Stimulated activated CD8-positive, alpha-beta memory T cell treated with anti-CD3 and anti-CD28 coated beads, Interleukin-7, amount 100 ng/mL, for 4 hours (primary cell): Measurements from ENCODE around the gene SHMT2.
A peak's percentile ranks its signal among the peaks of the same experiment; 100 is the strongest.

ENCODE experiments used
- DNase-seq, 2 donors: peaks; one replicate each; pipeline ENCODE4 v3.0.0-alpha.2; 2020; ENCODE audit warnings: low read depth in 2 of 2

Gene SHMT2

DNA sequence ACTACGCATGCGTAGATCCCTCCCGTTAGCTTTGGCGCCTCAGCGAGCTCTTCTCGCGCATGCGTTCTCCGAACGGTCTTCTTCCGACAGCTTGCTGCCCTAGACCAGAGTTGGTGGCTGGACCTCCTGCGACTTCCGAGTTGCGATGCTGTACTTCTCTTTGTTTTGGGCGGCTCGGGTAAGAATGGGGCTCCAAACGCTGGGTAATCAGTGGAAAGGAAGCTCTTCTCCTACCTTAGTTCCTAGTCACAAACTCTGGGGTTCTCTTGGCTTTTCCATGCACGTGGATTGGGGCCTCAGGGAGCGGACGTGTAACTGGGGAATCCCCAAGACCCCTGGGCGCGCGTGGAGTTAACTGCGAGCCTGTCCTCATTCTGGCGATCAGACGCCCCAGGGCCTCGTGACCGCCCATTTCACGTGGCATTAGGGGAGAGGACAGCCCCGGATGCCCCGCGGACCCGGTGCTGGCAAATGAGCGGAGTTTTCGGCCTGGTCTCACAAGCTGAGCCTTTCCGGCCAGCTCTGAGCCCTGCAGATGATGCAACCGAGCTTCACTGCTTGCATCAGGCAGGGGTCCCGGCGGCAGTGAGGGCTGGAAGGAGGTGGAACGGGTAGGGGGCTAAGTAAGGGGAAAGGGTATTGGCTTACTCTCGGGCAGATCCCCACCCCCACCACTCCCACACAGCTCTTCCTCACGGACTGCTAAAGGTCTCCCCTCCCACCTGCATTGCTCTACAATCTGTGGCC, at the start of gene SHMT2:
SHMT2 (plus strand) TSS at position 78 of the 747 bp plus-strand sequence; CDS start at position 146, 68 bp downstream.
- peak; percentile 92 to 93 for DNase-seq

- no peak for DNase-seq
Measured at GRCh38 chr12:57180321-57180989, 49.1 kb upstream of the SHMT2 start.

- DNase-seq: no peak
Measured at GRCh38 chr12:57181072-57181471, 48.4 kb upstream of the SHMT2 start.

DNA sequence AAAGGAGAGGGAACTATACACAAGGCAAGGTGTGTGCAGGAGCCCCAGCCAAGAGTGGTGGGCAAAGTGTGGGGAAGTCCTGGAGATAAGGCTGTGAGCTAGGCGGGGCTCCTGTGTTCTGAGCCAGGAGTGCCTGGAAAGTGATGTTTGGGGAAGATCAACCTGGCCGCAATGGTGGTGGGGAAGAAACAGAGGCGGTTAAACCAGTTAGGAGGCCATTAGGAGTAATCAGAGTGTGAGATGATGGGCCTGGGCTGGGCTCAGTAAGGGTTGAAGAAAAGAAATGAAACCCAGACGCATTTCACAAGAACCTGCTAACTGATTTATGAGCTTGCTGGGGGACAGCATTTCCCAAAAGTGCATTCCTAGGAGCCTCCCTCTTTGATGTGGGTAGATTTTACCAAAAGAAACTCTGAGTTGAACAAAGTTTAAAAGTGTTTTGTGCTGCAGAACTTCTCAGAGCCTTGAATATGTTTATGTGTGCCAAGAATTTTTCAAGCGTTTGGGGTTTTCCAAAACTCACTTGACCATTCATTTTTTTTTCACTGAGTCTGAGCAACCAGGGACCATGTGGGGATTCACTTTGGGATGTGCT, 47.9 kb upstream of the SHMT2 start:
- no peak for DNase-seq

DNA sequence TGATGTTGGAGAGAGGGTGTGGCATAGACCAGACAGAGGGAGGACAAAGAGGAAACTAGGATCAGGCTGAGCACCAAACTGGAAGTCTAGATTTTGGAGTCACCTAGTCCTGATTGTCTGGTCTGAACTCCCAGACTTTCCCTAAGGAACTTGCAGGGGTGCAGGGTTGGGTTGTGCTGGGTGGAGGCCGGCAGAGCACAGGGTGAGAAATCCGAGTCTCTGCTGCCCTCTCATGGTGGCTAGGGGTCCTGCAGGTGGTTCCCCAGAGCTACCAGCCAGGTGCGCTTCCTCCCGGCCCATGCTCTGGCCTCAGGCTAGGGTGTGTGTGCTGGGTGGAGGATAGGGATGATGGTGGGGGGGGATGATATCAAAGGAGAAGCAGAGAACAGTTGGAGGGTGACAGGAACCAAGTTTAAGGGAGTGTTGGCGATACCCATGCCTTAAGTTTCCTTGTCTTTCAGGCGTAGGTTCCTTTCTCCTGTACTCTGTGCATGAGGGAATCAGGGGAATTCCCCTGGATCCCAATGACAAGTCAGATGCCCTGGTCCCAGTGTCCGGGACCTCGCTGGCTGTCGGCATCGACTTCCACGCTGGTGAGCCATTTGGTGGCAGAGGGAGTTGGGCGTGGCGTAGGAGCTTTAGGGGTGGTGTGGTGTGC, 46.5 kb upstream of the SHMT2 start:
- peak; percentile 46 to 56 for DNase-seq

DNA sequence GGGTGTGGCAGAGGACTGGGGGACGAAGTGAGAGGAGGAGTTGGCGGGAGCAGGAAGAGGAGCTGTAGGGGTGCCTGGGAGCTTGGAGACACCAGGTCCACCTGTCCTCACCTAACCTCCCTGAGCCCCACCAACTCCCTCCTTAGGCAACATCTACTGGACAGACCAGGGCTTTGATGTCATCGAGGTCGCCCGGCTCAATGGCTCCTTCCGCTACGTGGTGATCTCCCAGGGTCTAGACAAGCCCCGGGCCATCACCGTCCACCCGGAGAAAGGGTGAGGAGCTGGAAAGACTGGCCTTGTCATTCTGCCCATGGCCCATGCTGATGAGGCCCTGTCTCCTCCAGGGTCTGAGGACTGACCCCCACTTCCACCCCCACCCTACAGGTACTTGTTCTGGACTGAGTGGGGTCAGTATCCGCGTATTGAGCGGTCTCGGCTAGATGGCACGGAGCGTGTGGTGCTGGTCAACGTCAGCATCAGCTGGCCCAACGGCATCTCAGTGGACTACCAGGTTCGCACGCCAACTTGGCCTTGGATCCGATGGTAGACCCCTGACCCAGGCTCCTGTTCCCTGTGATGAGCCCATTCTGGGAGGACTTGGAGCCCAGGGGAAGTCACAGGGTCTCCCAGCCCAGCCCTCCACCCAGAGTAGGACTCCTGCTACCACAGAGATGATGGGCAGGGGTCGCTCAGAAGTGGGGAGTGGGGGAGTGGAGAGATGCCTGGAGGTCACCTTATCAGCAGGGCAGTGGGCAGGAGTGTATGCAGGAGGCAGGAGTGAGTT, 45.4 kb upstream of the SHMT2 start:
- no peak for DNase-seq

- DNase-seq: no peak
Measured at GRCh38 chr12:57185403-57185802, 44.1 kb upstream of the SHMT2 start.

GRCh38 chr12:57185906-57186508, 43.5 kb upstream of the SHMT2 start:
- DNase-seq: no peak

DNA sequence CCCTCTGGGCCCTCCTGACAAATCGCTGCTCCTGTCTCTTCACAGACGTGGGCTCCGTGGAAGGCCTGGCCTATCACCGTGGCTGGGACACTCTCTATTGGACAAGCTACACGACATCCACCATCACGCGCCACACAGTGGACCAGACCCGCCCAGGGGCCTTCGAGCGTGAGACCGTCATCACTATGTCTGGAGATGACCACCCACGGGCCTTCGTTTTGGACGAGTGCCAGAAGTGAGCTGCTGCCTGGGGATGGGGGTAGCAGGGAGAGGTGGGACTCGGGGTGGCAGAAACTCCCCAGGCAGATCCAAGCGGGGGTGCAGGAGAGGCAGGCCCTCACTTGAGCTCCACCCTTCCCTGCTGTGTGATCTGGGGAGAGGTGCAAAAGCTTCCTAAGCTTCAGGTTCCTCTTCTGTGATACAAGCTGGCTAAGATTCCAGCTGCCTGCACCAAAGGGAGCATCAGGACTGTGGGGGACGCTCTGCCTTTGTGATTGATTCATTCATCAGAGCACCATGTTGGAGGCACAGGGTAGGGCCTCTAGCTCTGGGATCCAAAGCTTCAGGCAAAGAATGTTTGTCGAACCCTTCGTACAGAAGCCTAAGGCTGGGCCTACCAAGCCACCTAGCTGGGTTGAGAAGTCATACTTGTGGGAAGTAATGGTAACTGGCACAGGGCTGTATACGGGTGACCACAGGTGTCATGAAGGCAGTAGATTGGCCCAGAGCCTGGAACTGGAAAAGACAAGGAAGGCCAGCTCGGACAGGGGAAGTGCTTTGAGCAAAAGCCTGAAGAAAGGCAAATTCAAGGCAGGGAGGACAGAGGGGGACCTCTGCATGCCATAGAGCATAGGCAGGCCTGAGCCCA, 42.1 kb upstream of the SHMT2 start:
- DNase-seq: no peak

DNA sequence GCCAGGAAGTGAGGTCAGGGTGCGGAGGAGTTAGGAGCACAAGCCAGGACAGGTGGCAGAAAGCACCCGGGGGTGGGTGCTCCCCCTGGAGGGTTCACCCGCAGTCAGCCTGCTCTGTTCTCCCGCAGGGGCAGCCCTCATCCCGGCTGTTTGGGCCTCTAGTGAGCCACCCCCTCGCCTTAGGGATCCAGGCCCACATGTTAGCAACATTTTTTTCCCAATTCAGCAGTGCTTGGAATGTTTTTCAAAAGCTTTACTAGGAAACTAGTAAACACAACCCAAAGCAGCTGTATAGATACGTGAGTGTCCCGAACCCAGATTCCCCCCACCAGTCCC, 41.5 kb upstream of the SHMT2 start:
- DNase-seq: no peak

DNA sequence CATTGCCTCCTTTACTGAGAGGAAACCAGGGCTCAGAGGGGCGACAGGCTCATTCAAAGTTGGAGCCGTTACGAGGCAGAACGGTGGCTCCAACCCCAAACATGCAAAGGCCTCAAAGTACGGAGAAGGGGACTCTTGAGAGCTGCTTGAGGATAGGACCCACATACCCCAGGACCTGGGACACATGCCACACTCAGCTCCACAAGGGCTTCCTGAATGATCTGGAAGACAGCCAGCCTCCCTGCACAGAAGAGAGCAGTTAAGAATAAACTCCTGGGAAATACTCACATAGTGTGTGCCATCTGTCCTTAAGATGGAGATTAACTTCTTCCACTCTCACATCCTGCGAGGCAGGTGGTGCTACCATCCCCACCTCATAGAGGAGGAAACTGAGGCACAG, 39.5 kb upstream of the SHMT2 start:
- no peak for DNase-seq

- DNase-seq: no peak
Measured at GRCh38 chr12:57190821-57191220, 38.7 kb upstream of the SHMT2 start.

GRCh38 chr12:57191410-57191809, 38.1 kb upstream of the SHMT2 start:
- no peak for DNase-seq

DNA sequence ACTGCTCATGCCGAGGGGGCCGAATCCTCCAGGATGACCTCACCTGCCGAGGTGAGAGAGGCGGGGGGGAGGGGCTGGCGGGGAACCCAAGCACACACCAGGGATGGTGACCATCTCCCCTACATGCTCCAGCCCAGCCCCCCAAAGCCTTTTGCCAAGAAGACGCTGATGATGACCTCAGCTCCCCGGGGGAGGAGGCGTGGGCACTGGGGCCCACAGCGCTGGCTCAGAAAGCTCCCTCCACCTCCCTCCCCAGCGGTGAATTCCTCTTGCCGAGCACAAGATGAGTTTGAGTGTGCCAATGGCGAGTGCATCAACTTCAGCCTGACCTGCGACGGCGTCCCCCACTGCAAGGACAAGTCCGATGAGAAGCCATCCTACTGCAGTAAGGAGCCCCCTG, 36.6 kb upstream of the SHMT2 start:
- no peak for DNase-seq

DNA sequence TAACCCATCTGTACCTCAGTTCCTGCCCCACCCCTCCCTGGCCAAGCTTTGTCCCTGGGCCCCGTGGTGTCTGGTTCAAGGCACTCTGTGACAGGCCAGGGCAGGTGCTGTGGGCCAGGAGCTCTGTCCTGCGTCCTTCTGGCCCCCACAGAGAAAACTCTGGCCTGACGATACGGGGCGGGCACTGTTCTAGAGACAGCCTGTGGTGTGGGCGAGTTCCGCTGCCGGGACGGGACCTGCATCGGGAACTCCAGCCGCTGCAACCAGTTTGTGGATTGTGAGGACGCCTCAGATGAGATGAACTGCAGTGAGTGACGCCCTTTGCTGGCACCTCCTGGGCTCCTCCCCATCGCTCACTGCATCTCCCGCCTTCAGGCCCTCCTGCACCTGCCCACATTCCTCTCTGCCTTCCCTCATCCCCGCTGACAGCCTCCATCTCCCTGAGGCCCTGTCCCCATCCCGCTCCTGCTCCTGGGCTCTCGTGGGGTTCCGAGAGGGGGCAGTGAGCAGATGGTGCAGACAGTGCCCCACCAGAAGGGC, 35.7 kb upstream of the SHMT2 start:
- DNase-seq: no peak

- DNase-seq: no peak
Measured at GRCh38 chr12:57194253-57194652, 35.3 kb upstream of the SHMT2 start.

- no peak for DNase-seq
Measured at GRCh38 chr12:57195186-57195585, 34.3 kb upstream of the SHMT2 start.

DNA sequence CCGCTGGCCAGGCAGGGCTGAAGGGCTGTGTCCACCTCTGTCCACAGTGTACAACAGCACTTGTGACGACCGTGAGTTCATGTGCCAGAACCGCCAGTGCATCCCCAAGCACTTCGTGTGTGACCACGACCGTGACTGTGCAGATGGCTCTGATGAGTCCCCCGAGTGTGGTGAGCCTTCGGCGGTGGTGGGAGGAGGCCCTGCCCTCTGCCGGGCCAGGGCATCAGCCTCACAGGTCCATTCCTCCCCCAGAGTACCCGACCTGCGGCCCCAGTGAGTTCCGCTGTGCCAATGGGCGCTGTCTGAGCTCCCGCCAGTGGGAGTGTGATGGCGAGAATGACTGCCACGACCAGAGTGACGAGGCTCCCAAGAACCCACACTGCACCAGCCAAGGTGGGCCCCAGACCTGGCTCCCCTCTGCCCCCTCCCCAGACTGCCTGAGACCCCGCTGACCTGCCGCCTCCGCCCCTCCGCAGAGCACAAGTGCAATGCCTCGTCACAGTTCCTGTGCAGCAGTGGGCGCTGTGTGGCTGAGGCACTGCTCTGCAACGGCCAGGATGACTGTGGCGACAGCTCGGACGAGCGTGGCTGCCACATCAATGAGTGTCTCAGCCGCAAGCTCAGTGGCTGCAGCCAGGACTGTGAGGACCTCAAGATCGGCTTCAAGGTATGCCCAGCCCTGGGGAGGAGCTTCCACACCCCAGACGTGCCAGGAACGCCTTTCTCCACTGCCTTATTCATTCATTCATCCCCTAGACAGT, 33.7 kb upstream of the SHMT2 start:
- no peak for DNase-seq

DNA sequence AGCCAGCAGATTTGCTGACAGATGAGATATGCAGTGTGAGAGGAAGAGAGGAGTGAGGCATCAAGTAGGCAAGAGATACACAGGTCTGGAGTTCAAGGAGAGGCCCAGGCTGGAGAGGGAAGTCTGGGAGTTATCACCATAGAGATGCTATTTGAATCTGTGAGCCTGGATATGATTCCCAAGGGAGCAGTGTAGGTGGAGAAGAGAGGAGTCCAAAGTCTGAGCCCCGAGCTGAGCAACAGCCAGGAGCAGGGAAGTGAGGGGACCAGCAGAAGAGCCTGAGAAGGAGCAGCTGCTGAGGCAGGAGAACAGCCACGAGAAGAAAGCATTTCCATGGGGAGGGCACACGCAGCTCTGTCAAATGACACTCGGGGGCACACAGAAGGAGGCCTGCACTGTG, 33.1 kb upstream of the SHMT2 start:
- DNase-seq: no peak
